Colon (tissue), 2 donors: ENCODE data around the gene TEX2.

Source experiments
- FAIRE-seq: peaks from 2 replicates; lab custom pipeline; 2012; peaks lifted over from hg19 to GRCh38; lab: Jason Lieb, UNC
- donor health status: control.
- donor health status: control.

Gene TEX2

DNA sequence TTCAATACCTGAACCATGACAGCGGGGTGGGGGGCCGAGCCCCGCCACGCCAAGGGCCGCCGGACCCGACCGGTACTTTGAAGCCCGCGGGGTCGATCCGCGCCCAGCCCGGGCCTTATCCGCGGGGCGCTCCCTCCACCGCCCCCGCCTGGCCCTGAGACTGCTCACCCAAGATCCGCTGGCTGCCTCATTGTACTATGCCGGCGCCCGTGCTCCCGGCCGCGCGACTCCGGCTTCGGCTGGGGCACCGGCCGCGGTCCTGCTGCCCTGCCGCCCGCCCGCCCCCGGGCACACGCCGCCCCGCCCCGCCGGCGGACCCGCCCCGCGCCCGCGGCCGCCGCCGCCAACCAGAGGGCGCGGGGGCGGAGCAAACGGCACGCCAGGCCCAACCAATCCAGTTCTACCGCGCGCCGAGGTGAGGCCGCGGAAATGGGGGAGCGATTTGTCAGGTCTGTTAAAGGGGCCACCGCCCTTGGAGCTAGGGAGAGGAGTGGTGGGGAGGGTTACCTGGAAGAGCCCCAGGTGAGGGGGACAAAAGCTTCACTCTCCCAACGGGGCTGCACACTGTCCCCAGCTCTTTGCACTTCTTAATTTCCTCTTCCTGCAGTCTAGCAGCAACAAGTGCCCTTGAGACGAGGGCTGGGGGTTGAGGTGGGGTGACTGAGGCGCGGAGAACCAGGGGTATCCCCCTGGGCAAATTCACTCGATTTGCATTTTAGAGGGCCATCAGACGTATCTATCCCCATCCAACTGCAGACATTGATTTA, at the start of gene TEX2:
Gene TEX2, minus strand, starts transcription at position 261 of the 767 bp plus-strand sequence. CDS start 49,043 bp downstream, outside the sequence.
- FAIRE-seq = no peak

- FAIRE-seq = no peak
Observed at GRCh38 chr17:64309710-64310109, 46.6 kb upstream of the TEX2 start.

DNA sequence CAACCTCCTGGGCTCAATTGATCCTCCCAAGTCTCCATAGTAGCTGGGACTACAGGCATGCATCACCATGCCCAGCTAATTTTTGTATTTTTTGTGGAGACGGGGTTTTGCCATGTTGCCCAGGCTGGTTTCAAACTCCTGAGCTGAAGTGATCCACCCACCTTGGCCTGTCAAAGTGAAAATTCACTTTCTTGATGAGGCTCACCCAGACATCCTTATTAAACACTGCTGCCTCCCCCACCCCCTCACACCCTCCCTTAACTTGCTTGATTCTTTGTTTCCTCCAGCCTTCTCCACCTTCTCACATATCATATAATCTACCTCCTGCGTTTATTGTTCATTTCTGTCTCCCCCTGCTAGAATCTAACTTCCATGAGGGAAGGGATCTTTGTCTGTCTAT, 46.0 kb upstream of the TEX2 start:
- FAIRE-seq = no peak

DNA sequence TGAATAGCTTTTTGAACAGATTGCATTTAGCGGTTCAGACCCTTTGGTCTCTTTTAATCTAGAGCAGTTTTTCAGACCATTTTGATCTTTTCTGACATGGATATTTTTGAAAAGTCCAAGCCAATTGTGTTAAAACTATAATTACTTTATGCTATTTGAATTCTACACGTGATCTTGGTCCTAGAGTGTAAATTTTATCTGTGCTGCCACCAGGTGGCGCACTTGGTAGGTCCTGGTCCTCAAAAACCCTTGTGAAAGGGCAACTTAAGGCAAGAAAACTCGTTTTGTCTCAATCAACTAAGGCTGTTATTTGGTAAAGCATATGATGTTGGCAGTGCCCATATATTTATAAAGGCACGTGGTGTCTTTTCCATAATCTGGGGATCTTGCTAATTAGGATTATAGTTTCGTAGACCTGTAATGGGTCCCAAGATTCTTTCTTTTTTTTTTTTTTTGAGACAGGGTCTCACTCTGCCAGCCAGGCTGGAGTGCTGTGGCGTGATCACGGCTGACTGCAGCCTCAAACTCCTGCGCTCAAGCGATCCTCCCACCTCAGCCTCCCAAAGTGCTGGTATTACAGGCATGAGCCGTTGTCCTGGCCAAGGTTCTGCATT, 43.9 kb upstream of the TEX2 start:
- FAIRE-seq = no peak

GRCh38 chr17:64304551-64304950, 41.5 kb upstream of the TEX2 start:
- FAIRE-seq = no peak

GRCh38 chr17:64300699-64300965, 37.6 kb upstream of the TEX2 start:
- FAIRE-seq = no peak

GRCh38 chr17:64297467-64298088, 34.5 kb upstream of the TEX2 start:
- FAIRE-seq = no peak

DNA sequence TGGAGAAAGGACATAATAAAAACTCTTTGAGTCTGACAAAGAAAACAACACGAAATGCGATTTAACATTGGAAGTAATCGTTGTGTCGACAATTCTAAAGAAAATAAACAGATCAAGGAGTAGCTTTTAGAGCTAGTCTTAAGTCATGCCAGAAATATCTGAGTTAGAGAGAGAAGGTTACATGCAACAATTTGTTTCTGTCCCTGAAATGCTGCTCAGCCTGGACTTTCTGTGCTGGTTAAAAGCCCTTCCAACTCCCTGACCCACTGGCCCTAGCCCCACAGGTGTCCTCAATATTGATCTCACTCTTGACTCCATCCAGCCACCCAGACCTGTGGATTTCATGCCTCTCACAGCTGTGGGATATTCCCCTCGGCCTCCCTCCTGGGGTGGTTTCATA, 33.2 kb upstream of the TEX2 start:
- FAIRE-seq = no peak

DNA sequence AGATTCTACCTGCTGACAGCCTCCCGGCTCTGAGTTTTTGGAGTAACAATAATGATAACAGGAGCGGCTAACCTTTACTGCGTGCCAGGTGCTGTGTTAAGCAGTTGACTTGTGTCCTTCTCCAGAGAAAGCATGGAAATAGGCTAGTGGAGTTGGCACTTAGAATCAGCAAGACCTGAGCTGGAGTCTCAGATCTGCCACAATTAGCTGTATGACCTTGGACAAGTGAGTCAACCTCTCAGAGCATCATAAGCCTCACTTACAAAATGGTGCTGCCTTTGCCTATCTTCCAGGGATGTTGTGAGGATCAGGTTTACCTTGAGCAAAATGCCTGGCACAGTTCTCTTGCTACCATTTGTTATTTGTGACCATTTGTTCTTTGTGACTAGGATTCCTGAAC, 32.1 kb upstream of the TEX2 start:
- FAIRE-seq = no peak

DNA sequence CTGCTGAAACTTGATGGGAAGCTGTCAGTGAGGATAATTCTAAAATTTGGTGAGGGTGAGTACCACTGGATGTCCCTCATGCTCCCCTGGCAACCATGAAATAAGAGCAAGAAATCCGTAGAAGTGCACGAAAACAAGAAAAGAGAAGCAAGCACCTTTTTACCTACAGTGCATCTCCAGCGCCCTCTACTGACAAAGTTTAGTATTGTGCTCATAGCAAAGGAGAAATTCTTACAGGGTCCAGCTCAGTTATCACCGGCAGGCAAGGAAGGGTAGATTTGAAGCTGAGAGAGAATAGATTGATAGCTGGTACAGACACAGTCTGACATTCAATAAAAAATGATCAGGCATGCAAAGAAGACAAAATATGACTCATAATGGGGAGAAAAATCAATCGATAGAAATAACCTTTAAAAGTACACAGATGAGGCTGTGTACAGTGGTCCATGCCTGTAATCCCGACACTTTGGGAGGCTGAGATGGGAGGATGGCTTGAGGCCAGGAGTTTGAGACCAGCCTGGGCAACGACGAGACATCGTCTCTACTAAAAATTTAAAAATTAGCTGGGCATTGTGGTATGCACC, 28.3 kb upstream of the TEX2 start:
- FAIRE-seq = no peak

DNA sequence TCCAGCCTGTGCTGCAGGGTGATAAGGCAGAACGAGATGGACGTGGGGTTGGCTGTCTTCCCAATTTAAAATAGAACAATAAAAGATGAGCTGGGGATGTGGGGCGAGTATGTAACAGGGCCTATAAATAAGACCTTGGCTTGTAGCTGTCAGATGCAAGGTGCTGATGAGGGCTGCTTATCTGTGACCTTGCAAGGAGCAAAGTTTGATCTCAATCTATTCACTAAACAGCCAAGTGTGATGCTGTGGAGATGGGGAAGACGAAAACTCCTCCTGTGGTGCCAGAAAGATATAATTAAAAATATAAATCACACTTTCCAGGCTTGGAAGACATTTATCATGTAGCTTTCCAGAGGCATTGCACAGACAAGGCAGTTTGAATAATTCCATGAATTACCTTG, 26.7 kb upstream of the TEX2 start:
- no peak for FAIRE-seq

- FAIRE-seq = no peak
Observed at GRCh38 chr17:64282753-64283080, 19.7 kb upstream of the TEX2 start.

- no peak for FAIRE-seq
Observed at GRCh38 chr17:64281962-64282752, 19.1 kb upstream of the TEX2 start.

DNA sequence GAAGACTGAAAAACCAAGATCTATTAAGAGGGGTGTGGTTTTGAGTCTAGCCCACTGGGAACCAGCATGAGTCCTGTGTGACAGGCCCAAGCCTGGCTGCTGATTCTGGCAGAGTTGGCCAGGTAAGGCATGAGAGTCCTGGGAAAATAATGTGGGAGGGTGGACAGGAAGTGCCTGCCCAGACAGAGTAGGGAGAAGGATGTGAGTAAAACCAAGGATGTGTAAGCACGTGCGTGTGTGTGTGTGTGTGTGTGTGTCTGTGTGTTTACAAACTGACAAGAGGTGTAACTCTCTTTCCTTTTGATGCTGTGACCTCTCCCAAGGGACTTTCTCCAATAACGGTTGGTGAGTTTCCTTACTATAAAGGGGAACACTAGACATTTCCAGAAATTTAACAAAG, 15.6 kb upstream of the TEX2 start:
- FAIRE-seq = no peak

DNA sequence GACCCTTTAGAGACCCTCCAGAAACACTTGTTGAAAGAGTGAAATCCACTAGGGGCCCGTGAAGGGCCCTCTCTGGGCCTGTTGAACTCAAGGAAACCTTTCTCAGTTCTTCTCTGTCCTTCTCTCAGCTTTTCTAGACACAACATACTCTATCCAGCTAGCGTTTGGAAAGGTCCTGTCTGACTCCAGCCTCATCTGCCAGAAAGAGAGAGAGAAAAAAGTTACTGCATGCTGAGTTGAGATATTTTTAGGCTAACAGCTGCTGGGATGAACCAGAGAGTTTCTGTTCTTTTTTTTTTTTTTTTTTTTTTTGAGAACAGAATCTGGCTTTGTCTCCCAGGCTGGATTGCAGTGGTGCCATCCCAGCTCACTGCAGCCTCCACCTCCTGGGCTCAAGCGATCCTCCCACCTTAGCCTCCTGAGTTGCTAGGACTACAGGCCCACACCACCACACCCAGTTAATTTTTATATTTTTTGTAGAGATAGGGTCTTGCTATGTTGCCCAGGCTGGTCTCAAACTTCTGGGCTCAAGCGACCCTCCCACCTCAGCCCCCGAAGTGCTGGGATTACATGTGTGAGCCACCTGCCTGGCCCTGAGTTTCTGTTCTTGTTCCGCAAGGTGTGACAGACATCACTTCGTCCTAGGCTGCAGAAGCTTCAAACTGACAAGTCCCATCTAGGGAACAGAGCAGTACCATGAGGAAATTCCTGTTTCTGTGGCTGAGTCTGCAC, 14.9 kb upstream of the TEX2 start:
- FAIRE-seq = no peak

DNA sequence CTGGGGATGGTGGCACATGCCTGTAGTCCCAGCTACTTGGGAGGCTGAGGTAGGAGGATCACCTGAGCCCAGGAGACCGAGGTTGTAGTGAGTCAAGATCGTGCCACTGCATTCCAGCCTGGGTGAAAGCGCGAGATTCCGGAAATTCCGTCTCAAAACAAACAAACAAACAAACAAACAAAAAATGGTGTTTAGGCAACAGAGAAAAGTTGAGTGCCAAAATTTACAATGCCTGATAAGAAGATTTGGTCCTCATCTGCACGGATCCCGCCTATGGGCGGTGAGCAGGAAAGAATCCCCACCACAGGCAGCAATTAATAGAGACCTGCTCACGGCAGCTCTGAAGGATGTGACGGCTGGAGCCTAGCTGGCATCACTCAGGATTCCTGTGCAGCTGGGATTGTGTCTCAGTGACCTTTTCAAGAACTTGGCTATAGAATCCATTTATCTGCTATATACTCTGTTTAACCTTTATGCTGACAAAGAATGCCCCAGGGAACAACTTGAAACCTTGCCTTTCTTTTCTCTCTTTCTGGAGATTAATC, 14.0 kb upstream of the TEX2 start:
- no peak for FAIRE-seq

GRCh38 chr17:64275016-64275415, 12.0 kb upstream of the TEX2 start:
- FAIRE-seq = no peak

- FAIRE-seq = no peak
Observed at GRCh38 chr17:64273006-64273405, 9.9 kb upstream of the TEX2 start.

DNA sequence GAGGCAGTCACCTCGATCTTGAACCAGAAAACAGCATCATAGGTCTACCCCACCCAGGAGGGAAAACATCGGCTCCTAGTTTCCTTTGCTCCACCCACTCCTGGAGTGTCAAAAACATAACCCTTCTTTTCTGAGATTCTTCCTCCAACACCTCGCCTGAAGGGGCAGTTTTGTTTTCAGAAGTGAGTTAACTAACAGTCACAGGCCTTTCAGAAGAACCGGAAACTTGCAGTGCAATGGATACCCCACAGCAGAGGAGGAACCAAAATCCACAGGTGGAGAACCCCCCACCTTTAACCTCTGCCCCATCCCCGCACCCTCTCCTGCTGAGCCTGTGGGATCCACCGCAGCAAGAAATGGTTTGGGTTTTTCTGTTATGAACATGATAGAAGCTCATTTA, 7.8 kb upstream of the TEX2 start:
- FAIRE-seq = no peak

DNA sequence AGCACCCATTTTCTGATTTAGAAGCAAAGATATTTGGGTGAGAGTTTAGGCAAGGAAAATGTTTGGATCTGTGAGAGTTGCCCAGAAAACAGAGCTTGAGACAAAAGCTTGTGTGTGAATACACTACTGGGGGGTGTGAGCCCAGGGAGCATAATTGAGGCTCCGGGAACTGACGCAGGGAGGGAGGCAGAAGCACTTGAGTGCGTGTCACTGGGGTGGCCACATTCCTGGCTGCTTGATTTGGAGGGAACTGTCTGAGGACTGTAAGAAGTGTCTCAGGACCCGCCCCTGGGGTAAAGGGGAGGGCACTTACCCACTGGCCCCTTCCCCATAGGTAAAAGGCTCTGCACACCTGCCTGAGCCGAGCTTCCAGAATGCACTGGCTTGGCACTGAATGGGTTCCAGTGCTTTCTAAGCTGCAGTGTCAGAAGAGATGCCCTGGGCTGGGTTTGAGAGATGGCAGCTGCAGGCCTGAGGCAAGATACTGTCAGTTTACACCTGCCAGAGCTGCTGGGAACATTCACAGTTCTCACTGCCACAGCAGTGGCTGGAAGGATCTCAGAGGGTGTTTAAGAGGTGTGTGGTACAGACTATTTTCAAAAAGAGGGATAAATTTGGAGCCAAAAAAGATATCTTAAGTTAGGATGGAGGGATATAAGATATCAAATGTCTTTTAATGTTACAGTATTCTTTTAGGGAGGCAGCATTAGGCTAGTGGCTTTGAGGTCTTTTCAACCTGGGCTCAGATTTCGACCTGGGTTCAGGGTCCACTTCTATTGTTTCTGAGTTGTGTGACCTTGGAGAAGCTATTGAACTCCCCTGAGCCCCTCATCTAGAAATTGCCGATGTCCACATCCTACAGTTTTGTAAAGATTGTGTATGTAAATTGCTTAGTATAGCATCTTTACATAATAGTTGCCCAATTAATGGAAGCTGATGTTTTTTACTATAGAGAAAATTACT, 6.9 kb upstream of the TEX2 start:
- FAIRE-seq = no peak

- FAIRE-seq = no peak
Observed at GRCh38 chr17:64264891-64265290, 1.8 kb upstream of the TEX2 start.
